ENCODE measurements around the gene MAP1B.

The MAP1B gene

GRCh38 chr5:72107131-72107900, at the start of gene MAP1B:
Gene MAP1B, plus strand, starts transcription at chr5:72107475. Its CDS starts 57 bp downstream, at chr5:72107532.
- DNase-seq (ENCODE audit: insufficient read length, low spot score) (peak; percentile 66), FAIRE-seq (no peak)
- TF ChIP-seq CTCF (IDR thresholded peaks at IDR 0.05; ENCODE audit: insufficient read depth, missing control alignments) = no peak

GRCh38 chr5:72057816-72058215, 49.5 kb upstream of the MAP1B start:
- TF ChIP-seq CTCF (IDR thresholded peaks at IDR 0.05; ENCODE audit: insufficient read depth, missing control alignments) = no peak
- FAIRE-seq = peak; percentile 16
- no peak for DNase-seq (ENCODE audit: insufficient read length, low spot score)

- FAIRE-seq (peak; percentile 38), DNase-seq (ENCODE audit: insufficient read length, low spot score) (no peak)
- TF ChIP-seq CTCF (IDR thresholded peaks at IDR 0.05; ENCODE audit: insufficient read depth, missing control alignments) = no peak
These were observed 44.0 kb upstream of the MAP1B start for GRCh38 chr5:72063219-72063819.

- FAIRE-seq (peak; percentile 90), DNase-seq (ENCODE audit: insufficient read length, low spot score) (no peak)
- no peak for TF ChIP-seq CTCF (IDR thresholded peaks at IDR 0.05; ENCODE audit: insufficient read depth, missing control alignments)
These were observed 42.3 kb upstream of the MAP1B start for GRCh38 chr5:72064801-72065570.

GRCh38 chr5:72065751-72066255, 41.5 kb upstream of the MAP1B start:
- FAIRE-seq = peak; percentile 92

GRCh38 chr5:72066705-72067107, 40.6 kb upstream of the MAP1B start:
- no peak for FAIRE-seq
- DNase-seq (ENCODE audit: insufficient read length, low spot score) = no peak
- TF ChIP-seq CTCF (IDR thresholded peaks at IDR 0.05; ENCODE audit: insufficient read depth, missing control alignments) = no peak

More at GRCh38 chr5:72065751-72066255, 41.5 kb upstream of the MAP1B start:
- TF ChIP-seq CTCF (IDR thresholded peaks at IDR 0.05; ENCODE audit: insufficient read depth, missing control alignments) = no peak
- peak; percentile 39 for DNase-seq (ENCODE audit: insufficient read length, low spot score)

Measured in D721Med (cell line).